Skeletal muscle cell (primary cell): ENCODE measurements around the gene CCIN.

ENCODE experiments used
- DNase-seq: peaks from one replicate; pipeline ENCODE4 v3.0.0-alpha.2; 2010; ENCODE audit warnings: low read depth
- H3K4me3 ChIP-seq: 2 replicates; pipeline ENCODE4 v1.5.1; 2011; ENCODE audit warnings: low read depth, mild to moderate bottlenecking, control low read depth, low read length, moderate library complexity

Gene CCIN

GRCh38 chr9:36217256-36217968 lies 48.2 kb downstream of the CCIN start:
- DNase-seq: no peak
- H3K4me3 ChIP-seq: no peak overlapping the region

DNA sequence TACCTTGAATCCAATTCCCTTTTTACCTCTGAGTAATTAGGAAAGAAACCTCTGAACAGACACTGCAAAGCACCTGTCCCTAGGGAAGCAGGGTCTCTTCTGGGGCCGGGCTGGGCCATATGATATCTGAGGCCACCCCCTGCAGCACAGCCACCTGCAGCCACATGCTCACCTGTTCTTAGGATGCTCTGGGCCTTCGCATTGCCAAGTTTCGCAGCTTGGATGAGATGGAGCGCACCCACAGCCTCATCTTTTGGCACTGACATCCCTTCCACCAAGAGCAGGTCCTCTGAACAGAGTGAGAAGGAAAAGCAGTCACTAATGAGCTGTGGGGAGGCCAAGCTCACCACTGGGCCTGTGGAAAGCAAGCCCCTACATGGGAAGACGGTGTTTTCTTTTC lies 48.8 kb downstream of the CCIN start:
- DNase-seq: no peak
- no peak overlapping the region for H3K4me3 ChIP-seq

GRCh38 chr9:36218411-36218901 lies 49.3 kb downstream of the CCIN start:
- no peak for DNase-seq
- no peak overlapping the region for H3K4me3 ChIP-seq
